ELF-1 (cell line): ENCODE data around the gene PTGFRN.
"Not testable (repeated sequence)": the region's sequence is repeated elsewhere in the genome, so short reads cannot be mapped to it uniquely, and the experiment has no call there.

Experiments
- DNase-seq: peaks from one replicate; pipeline ENCODE4 v3.0.0-alpha.2; 2016; ENCODE audit warnings: low read depth, low spot score

Gene PTGFRN

GRCh38 chr1:116909512-116910378 lies at the start of gene PTGFRN:
Gene PTGFRN, plus strand, starts transcription at chr1:116909916. Its CDS starts 288 bp downstream, at chr1:116910204.
- DNase-seq: peak; percentile 86

- DNase-seq: not testable (repeated sequence)
Observed at GRCh38 chr1:116860167-116860566, 49.5 kb upstream of the PTGFRN start.

GRCh38 chr1:116861137-116861536 lies 48.6 kb upstream of the PTGFRN start:
- no peak for DNase-seq

GRCh38 chr1:116863031-116863430 lies 46.7 kb upstream of the PTGFRN start:
- DNase-seq: not testable (repeated sequence)

DNA sequence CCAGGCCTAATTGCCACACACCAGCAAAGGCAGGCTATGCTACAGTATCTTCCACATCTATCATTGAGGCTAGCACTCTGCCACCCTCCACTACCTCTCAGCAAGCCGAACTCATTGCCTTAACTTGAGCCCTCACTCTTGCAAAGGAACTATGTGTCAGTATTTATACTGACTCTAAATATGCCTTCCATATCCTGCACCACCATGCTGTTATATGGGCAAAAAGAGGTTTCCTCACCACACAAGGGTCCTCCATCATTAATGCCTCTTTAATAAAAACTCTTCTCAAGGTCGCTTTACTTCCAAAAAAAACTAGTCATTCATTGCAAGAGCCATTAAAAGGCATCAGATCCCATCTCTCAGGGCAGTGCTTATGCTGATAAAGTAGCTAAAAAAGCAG lies 43.2 kb upstream of the PTGFRN start:
- not testable (repeated sequence) for DNase-seq

DNA sequence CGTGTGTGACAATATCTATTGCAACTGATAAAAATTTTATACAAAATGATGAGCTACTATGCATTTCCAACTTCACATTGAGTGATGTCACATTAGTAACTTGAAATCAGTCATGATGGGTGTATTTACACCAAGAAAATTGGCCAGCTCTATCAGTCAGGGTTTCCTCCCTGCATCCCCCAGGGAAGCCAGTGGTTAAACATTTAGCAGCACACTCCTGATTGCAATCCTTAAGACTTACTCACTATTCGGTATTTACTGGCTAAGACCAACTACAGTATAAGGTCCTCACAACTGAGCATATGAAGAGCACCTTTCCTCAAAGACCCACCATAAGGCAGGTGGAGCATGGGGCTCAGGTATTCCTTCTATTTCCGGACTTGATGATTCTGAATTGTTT lies 41.3 kb upstream of the PTGFRN start:
- DNase-seq: no peak

DNA sequence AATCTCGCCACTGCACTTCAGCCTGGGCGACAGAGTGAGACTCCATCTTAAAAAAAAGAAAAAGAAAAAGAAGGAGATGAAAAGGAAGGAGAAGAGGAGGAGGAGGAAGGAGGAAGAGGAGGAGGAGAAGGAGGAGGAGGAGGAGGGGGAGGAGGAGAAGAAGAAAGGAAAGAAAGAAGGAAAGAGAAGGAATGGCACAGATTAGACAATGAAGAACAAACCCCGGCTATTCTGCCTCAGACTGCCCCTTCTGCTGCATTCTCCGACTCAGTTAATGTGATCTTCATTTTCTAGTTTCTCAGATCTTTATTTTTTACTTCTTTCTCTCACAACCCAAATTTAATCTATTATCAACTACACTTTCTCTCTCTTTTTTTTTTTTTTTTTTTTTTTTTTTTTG lies 40.1 kb upstream of the PTGFRN start:
- no peak for DNase-seq

DNA sequence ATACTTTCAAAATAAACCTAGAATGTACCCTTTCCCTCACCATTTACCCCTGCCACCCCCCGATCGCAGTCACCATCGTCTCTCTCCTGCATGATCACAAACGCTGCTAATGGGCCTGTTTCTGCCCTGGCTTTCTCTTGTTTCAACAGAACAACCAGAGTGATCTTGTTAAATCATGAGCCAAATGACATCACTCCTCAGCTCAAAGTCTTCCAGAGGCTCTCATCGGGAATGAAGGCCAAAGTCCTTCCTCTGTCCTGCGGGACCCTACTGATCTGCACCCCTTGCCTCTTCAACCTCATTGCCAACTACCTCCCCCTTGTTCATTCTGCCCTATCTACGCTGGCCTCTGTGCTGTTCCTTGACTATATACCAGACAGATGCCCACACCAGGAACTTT lies 39.4 kb upstream of the PTGFRN start:
- no peak for DNase-seq

GRCh38 chr1:116871779-116872146 lies 38.0 kb upstream of the PTGFRN start:
- DNase-seq: no peak

DNA sequence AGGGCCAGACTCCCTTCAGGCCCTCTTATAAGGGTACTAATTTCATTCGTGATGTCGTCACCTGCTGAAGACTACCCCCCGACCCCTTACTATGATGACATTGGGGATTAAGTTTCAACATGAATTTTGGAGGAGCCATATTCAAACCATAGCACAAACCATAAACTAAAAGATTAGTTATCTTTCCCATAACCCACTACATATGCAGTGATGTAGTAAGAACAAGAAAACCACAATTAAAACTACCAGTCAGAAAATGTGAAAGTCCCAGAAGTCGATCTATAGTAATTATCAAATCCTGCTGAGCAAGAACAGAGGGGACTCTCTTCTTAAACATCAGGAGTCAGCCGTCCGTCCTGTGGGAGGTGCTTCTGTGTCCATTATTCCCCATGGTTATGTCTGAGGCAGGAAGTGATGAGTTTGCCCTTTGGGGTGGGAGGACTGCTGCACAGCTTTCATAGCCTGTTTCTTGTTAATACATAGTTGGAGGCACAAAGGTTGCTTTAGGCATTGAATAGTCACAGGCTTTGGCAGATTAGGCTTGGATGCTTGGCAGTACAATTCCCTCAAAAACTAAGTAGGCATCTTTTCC lies 35.9 kb upstream of the PTGFRN start:
- DNase-seq: no peak

DNA sequence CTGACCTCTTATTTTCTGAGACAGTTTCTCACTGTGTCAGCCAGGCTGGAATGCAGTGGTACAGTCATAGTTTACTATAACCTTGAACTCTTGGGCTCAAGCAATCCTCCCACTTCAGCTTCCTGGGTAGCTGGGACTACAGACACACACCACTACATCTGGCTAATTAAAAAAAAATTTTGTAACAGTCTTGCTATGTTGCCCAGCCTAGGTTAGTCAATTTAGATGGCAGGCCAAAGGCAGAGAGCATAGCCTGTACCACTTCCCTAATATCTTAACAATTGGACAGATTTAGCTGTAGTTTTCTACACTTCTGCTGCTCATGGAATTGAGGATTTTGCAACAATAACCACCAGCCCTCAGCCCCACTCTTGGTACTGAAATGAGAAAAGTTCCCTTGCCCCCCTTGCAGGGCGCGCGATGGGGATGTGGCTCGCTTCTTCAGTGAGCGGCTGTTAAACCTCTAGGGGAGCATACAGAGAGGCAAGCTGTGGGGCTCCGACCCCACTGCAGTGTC lies 34.9 kb upstream of the PTGFRN start:
- DNase-seq: no peak

DNA sequence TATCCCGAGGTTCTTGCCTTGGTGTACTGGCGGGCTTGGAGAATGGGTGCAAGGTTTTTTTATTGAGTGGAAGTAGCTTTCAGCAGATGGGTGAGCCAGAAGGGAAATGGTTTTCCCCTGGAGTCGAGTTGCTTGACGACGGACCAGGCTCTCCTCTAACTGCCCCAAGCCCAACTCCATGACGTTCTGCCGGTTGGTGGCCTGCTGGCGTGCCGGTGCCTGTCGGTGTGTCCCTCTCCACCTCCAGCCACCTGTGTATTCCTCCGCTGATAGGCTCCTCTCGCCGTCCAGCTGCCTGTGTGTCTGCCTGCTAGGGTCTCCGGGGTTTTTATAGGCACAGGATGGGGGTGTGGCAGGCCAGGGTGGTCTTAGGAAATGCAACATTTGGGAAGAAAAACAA lies 34.3 kb upstream of the PTGFRN start:
- DNase-seq: peak; percentile 23

DNA sequence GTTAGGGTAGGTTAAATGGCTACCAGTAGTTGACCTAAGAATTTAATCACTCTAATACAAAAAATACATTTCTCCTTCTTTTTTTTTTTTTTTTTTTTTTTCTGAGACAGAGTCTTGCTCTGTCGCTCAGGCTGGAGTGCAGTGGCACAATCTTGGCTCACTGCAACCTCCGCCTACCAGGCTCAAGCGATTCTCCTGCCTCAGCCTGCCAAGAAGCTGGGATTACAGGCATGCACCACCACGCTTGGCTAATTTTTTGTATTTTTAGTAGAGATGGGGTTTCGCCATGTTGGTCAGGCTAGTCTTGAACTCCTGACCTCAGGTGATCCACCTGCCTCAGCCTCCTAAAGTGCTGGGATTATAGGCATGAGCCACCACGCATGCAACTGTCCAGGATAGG lies 33.8 kb upstream of the PTGFRN start:
- not testable (repeated sequence) for DNase-seq

DNA sequence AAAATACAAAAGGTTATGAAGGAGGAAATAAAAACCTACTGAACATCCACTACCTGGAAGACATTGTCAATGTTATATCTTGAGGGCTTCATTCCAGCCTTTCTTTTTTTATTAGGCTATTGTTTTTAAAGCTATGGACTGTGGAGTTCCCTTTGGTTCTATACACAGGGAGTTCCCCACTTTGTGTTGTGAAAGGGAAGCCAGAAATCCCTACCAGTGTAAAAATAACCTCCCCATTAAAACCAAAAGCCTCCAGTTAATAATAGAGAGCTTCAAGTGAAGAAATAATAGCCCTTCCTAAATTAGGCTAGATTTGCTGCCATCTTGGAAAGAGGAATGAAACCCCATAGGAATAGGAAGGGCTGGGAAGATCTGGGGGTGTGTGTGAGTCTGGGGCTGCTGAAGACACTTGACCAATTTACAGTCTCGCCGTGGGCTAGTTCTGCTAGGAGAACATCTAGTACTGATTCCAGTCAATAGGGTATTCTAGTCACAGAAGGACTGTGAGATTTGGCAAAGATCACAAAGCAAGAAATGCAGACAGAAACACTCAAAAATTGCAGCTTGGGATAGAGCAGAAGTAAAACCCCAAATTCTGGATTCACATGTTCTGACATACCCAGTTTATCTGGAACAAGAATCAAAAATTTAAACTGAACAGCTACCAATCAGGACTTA lies 32.4 kb upstream of the PTGFRN start:
- DNase-seq: no peak

- peak; percentile 91 for DNase-seq
Observed at GRCh38 chr1:116878804-116879477, 30.8 kb upstream of the PTGFRN start.

DNA sequence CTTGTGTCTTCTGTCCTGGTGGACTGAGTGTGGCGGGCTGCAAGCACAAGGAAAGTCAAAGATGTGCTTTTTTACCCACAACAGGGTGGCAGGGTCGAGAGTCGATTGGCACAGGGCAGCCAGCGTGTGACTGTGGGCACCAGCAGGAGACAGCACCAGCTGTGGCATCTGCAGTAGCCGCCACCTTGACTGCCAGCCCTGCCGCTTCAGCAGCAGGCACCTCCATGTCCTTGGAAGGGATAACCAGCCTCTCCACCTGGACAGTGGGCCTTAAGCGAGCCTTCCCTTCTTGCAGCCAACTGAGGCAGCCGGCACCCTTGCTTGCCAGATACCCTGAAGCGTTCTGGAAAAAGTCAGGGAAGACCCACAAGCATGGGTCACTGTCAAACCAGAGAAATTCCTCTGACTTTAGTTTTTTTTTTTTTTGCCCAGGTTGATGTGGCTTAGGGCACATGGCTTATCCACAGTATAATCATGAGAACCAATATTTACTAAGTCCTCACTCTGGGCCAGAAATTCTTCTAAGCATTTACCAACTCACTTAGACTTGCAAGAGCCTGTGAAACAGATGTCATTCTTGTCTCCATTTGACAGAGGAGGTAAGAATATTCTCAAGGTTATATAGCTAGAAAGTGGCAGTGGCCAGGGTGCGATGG lies 30.1 kb upstream of the PTGFRN start:
- DNase-seq: no peak

GRCh38 chr1:116880917-116881316 lies 28.8 kb upstream of the PTGFRN start:
- DNase-seq: no peak

- peak; percentile 59 for DNase-seq
Observed at GRCh38 chr1:116881879-116882520, 27.7 kb upstream of the PTGFRN start.

DNA sequence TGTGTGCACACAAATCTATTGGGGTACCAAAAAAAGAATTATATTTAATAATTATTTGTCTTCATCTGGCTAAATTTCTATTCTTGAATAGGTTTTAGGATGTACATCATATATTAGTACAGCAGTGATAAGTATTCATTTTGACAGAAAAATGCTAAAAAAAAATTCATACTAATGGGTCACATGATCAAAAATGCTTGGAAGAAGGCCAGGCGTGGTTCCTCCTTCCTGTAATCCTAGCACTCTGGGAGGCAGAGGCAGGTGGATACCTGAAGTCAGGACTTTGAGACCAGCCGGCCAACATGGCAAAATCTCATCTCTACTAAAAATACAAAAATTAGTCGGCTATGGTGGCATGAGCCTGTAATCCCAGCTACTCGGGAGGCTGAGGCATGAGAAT lies 26.9 kb upstream of the PTGFRN start:
- no peak for DNase-seq

DNA sequence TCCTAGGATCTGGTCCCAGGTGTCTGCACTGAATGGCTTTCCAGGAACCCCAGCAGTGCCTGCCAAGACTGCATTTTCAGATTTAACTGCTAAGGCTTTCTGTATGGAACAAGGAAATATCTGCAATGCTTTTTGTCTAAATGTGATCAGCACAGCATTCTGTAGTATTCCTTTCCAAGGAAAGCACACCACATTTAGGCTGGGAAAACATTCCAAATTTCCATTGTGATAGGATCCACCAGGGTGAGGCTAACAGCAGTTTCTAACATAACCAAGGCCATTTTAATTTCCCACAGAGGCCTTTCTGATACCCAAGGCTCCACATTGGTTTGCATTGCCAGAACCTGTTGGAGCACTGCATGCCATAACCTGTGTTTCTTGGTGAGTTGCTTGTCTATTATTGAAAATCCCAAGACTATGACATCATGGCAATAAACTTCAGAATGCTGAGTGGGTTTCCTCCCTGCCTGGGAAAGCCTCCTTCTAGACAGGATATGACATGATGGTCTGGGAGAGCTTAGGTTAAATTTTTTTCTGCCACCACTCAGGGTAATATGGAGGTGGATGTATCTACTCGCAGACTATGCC lies 23.3 kb upstream of the PTGFRN start:
- no peak for DNase-seq
